ENCODE data around the gene AURKAIP1.

AURKAIP1 gene

DNA sequence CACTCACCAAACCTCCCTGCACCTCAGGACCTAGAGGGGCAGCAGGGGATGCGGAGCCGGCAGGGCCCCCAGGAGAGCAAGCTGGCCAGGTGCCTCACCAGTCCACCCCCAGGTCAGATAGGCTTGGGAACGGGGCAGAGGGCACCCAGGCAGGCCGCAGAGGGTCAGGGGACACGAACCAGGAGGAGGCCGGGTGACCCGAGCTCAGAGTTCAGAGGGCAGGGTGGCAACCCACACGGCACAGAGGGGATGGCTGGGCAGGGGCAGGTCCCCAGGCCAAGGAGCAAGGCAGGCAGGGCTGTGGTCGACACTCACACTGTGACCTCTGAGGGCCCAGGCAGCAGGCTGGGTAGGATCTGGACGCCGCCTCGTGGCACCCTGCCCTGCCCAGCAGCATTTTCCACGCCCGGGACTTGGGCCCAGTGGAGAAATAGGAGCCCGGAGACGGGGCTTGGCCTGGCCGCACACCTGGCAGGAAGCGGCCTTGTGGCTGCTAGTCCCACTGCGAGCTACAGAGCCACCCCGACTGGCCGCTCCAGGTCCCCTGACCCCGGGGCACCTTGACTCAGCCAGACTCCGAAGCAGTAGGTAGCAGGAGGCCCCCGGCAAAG is 31.1 kb downstream of the AURKAIP1 start:
- TF ChIP-seq HDGF (IDR thresholded peaks at IDR 0.05; ENCODE audit: borderline replicate concordance) (no peak), L3MBTL2 (conservative IDR thresholded peaks at IDR 0.05) (no peak), NFRKB (IDR thresholded peaks at IDR 0.05) (no peak), SP1 (IDR thresholded peaks at IDR 0.05) (no peak), ZNF384 (IDR thresholded peaks at IDR 0.05) (no peak), FOXK2 (IDR thresholded peaks at IDR 0.05) (no peak), SUZ12 (IDR thresholded peaks at IDR 0.05) (no peak)
- TF ChIP-seq, protein P1, sequence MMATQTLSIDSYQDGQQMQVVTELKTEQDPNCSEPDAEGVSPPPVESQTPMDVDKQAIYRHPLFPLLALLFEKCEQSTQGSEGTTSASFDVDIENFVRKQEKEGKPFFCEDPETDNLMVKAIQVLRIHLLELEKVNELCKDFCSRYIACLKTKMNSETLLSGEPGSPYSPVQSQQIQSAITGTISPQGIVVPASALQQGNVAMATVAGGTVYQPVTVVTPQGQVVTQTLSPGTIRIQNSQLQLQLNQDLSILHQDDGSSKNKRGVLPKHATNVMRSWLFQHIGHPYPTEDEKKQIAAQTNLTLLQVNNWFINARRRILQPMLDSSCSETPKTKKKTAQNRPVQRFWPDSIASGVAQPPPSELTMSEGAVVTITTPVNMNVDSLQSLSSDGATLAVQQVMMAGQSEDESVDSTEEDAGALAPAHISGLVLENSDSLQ (IDR thresholded peaks at IDR 0.05): no peak
- ChIA-PET POLR2A (no interaction called here), CTCF (no interaction called here)
- no peak for DNase-seq (ENCODE audit: extremely low spot score)

DNA sequence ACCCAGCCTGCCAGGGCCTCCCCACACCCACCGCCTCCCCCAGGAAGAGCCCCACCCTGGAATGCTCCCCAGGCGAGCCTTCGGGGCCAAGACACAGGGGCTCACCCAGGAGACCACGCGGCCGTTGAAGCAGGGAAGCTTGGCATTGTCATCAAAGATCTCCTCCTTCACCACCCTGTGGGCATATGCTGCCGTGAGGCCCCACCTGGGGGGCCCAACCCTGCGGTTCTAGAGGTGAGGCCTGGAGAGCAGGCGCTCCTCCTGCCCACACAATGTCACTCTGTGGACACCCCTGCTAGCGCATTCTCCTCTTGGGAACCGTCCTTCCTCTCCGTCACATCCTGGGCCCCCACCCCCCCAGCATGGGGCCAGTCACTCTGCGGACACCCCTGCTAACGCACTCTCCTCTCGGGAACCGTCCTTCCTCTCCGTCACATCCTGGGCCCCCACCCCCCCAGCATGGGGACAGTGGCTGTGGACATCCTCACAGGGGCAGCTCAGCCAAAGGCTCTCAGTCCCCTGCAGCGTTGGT is 32.4 kb downstream of the AURKAIP1 start:
- CTCF ChIA-PET: no interaction called here
- POLR2A ChIA-PET: interaction anchor here (0.6 kb wide), 1 partner anchor 47 kb away, joined by 4 read pairs; no protein-coding TSS in a partner anchor
- TF ChIP-seq FOXK2 (IDR thresholded peaks at IDR 0.05): no peak
- TF ChIP-seq, protein P1 (IDR thresholded peaks at IDR 0.05): no peak
- TF ChIP-seq FOXM1 (IDR thresholded peaks at IDR 0.05; ENCODE audit: borderline replicate concordance): no peak
- TF ChIP-seq NFRKB (IDR thresholded peaks at IDR 0.05): no peak
- TF ChIP-seq L3MBTL2 (conservative IDR thresholded peaks at IDR 0.05): no peak
- no peak for TF ChIP-seq CTBP1 (IDR thresholded peaks at IDR 0.05; ENCODE audit: borderline replicate concordance)
- TF ChIP-seq ARNT (IDR thresholded peaks at IDR 0.05): no peak
- no peak for TF ChIP-seq FOXA1 (IDR thresholded peaks at IDR 0.05)
- TF ChIP-seq TARDBP (IDR thresholded peaks at IDR 0.05): no peak
- TF ChIP-seq BHLHE40 (IDR thresholded peaks at IDR 0.05; ENCODE audit: borderline replicate concordance): no peak
- TF ChIP-seq ZNF384 (IDR thresholded peaks at IDR 0.05): no peak
- TF ChIP-seq ELF4 (IDR thresholded peaks at IDR 0.05): no peak
- no peak for TF ChIP-seq SUZ12 (IDR thresholded peaks at IDR 0.05)
- no peak for TF ChIP-seq LEF1 (IDR thresholded peaks at IDR 0.05; ENCODE audit: borderline replicate concordance)
- no peak for TF ChIP-seq SP1 (IDR thresholded peaks at IDR 0.05)
- TF ChIP-seq HDGF (IDR thresholded peaks at IDR 0.05; ENCODE audit: borderline replicate concordance): no peak
- no peak for DNase-seq (ENCODE audit: extremely low spot score)

DNA sequence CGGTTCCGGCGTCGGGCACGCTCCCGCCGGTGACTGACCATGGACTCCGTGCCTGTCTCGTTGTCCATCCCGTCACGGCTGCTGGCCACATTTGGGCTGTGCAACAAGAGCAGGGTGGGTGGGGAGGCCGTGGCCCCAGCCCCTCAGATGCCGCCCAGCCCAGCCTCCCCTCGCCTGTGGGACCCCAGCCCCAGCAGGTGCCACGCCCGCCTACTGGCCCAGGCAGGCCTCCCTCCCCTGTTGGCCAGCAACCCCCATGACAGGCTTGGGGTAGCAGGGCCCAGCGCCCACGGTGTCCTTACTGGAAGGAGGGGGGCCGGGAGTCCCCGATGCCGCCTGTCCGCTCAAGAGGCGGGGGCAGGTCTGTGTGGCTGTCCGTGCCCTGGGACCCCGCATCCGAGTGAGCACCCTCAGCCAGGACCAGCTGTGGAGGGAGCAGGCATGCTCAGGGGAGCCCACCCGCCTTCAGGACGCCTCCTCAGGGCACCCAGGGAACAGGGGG is 32.9 kb downstream of the AURKAIP1 start:
- TF ChIP-seq ZNF384 (IDR thresholded peaks at IDR 0.05): no peak
- TF ChIP-seq FOXA1 (IDR thresholded peaks at IDR 0.05): no peak
- no peak for TF ChIP-seq CTBP1 (IDR thresholded peaks at IDR 0.05; ENCODE audit: borderline replicate concordance)
- no peak for TF ChIP-seq L3MBTL2 (conservative IDR thresholded peaks at IDR 0.05)
- TF ChIP-seq ELF4 (IDR thresholded peaks at IDR 0.05): no peak
- TF ChIP-seq FOXM1 (IDR thresholded peaks at IDR 0.05; ENCODE audit: borderline replicate concordance): no peak
- TF ChIP-seq NFRKB (IDR thresholded peaks at IDR 0.05): no peak
- no peak for TF ChIP-seq BHLHE40 (IDR thresholded peaks at IDR 0.05; ENCODE audit: borderline replicate concordance)
- ChIA-PET POLR2A (no interaction called here), CTCF (no interaction called here)
- DNase-seq (ENCODE audit: extremely low spot score): no peak

DNA sequence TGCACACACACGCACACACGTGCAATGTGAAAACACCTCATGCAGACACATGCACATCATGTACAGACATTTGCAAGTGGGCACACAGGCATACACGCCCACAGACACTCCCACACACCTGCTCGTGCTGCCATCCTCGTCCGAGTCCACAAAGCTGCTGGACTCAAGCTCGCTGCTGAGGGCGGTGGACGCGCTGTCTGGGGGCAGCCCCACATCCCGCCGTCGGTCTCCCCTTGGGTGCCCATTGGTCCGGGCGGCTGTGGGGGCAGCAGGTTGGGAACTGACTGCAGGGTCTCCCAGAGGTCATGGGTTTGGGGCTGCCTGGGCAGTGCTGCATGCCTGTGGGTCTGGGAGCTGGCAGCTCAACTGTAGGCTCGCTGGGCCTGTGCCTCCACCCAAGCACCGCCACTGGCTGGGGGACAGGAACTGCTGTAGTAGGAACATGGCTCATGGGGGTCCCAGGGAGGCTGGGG is 33.4 kb downstream of the AURKAIP1 start:
- no peak for DNase-seq (ENCODE audit: extremely low spot score)
- POLR2A ChIA-PET: no interaction called here
- TF ChIP-seq ZNF384 (IDR thresholded peaks at IDR 0.05) (no peak), FOXM1 (IDR thresholded peaks at IDR 0.05; ENCODE audit: borderline replicate concordance) (no peak), CTBP1 (IDR thresholded peaks at IDR 0.05; ENCODE audit: borderline replicate concordance) (no peak), ELF4 (IDR thresholded peaks at IDR 0.05) (no peak), SP1 (IDR thresholded peaks at IDR 0.05) (no peak), BHLHE40 (IDR thresholded peaks at IDR 0.05; ENCODE audit: borderline replicate concordance) (no peak)
- TF ChIP-seq, protein P1 (IDR thresholded peaks at IDR 0.05): no peak
- CTCF ChIA-PET: no interaction called here

DNA sequence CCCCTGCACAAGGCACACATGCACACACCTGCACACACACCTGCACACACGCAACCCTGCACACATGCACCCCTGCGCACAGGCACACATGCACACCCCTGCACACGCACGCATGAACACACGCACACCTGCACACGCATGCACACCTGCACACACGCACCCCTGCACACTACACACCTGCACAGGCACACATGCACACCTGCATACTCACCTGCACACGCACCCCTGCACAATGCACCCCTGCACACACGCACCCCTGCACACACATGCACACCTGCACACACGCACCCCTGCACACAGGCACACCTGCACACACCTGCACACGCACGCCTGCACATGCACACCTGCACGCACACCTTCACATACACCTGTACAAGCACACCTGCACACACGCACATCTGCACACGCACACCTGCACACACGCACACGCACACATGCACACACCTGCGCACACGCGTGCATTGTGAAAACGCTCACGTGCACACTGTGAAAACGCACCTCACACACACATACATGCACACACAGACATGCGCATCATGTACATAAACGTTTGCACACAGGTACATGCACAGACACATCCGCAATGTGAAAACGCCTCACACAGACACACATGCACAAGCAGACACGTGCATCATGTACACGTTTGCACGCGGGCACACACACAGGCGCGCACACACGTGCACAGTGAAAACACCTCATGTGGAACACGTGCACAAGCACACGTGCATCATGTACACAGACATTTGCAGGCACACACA is 34.0 kb downstream of the AURKAIP1 start:
- CTCF ChIA-PET: no interaction called here

DNA sequence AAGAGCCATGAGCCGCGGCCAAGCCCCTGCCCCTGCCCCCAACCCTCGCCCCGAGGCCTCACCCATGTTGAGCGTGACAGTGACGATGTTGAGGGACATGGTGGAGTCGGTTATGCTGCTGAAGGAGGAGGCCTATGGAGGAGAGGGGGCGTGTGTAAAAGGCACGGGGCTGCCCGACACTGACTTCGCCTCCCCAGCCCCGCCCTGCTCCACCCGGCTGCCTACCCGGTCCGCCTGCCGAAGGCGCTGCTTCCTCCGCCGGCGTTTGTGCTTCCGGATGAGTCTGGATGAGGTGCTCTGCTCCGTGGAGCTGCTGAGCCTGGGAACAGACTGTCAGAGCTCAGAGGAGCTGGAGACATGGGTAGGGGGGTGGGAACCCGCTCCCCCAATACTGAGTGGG is 34.8 kb downstream of the AURKAIP1 start:
- POLR2A ChIA-PET: no interaction called here
- TF ChIP-seq TARDBP (IDR thresholded peaks at IDR 0.05) (no peak), ZNF384 (IDR thresholded peaks at IDR 0.05) (no peak), SP1 (IDR thresholded peaks at IDR 0.05) (no peak), CTBP1 (IDR thresholded peaks at IDR 0.05; ENCODE audit: borderline replicate concordance) (no peak), NFRKB (IDR thresholded peaks at IDR 0.05) (no peak)
- DNase-seq (ENCODE audit: extremely low spot score): no peak
- CTCF ChIA-PET: no interaction called here

More for the DNA sequence above, 34.0 kb downstream of the AURKAIP1 start:
- TF ChIP-seq NFRKB (IDR thresholded peaks at IDR 0.05) (no peak), TARDBP (IDR thresholded peaks at IDR 0.05) (peak; percentile 66)
- no peak for DNase-seq (ENCODE audit: extremely low spot score)
- POLR2A ChIA-PET: no interaction called here

All from HEK293T (cell line).